Cardiac muscle cell (in vitro differentiated cells and primary cell): ENCODE measurements around the gene PAPPA2. TPM values are rescaled to one million over a fixed set of nuclear protein-coding genes. Genes with fewer than 3 reads are reported as not detected.

Experiments
- DNase-seq, 2 donors: peaks; one replicate each; pipeline versions ENCODE4 v3.0.0 to v3.0.0-alpha.2; 2010 to 2017; ENCODE audit warnings: low read depth in 1 of 2, low spot score in 1 of 2
- H3K27ac ChIP-seq: fragments of 200-600 bp; sonication (generic); 2 replicates; pipeline ENCODE4 v1.5.1; 2016
- H3K27me3 ChIP-seq: fragments of 200-600 bp; sonication (generic); 2 replicates; pipeline ENCODE4 v1.6.0; 2016; ENCODE audit warnings: control low read depth
- H3K36me3 ChIP-seq: fragments of 200-600 bp; sonication (generic); 2 replicates; pipeline ENCODE4 v1.5.1; 2016; ENCODE audit warnings: control low read depth
- H3K4me1 ChIP-seq: fragments of 200-600 bp; sonication (generic); 2 replicates; pipeline ENCODE4 v1.8.1; 2017; ENCODE audit warnings: low read depth, mild to moderate bottlenecking, mixed run types
- H3K4me3 ChIP-seq: fragments of 200-600 bp; sonication (generic); 2 replicates; pipeline ENCODE4 v1.5.1; 2016; ENCODE audit warnings: mild to moderate bottlenecking
- H3K9me3 ChIP-seq: fragments of 200-600 bp; sonication (generic); 2 replicates; pipeline ENCODE4 v1.5.1; 2017; ENCODE audit warnings: low read depth, mild to moderate bottlenecking, control low read depth
- CTCF ChIP-seq: IDR thresholded peaks from 2 replicates; pipeline ENCODE4 v1.5.1; 2012; ENCODE audit warnings: low read depth, mild to moderate bottlenecking, low read length
- polyA plus RNA-seq: library from polyadenylated mRNA; unstranded; fragments of >200 nt; fragmentation: Nextera tagmentation; extraction: Ambion mirVana; gene quantifications from 2 replicates; pipeline ENCODE4 v1.2.1, GENCODE V29; 2016
- total RNA-seq: library from RNA; depleted of rRNA; stranded (reverse); fragments of >200 nt; gene quantifications from 2 replicates; pipeline ENCODE4 v1.2.3, GENCODE V29; 2016

PAPPA2 gene
- total and polyA plus RNA-seq, 2 experiments from 2014 or later = 1.2 to 2.9 TPM

- Histone ChIP-seq H3K4me3 (no peak overlapping the region), H3K27ac (no peak overlapping the region)
Measured at GRCh38 chr1:176717066-176717750, 254.2 kb downstream of the PAPPA2 start.

GRCh38 chr1:176719447-176719846, 256.5 kb downstream of the PAPPA2 start:
- no peak for TF ChIP-seq CTCF
- Histone ChIP-seq H3K4me1 (peaks cover 4% of the 10 kb centered on the region), H3K27ac (no peak overlapping the region), H3K27me3 (no peaks in the 10 kb centered on the region), H3K9me3 (no peaks in the 10 kb centered on the region), H3K4me3 (no peak overlapping the region), H3K36me3 (no peaks in the 10 kb centered on the region)
- DNase-seq = no peak

More at GRCh38 chr1:176717066-176717750, 254.2 kb downstream of the PAPPA2 start:
- H3K9me3 ChIP-seq = no peaks in the 10 kb centered on the region
- H3K4me1 ChIP-seq = peaks cover 4% of the 10 kb centered on the region
- H3K27me3 ChIP-seq = no peaks in the 10 kb centered on the region
- H3K36me3 ChIP-seq = no peaks in the 10 kb centered on the region
- TF ChIP-seq CTCF = no peak
- no peak for DNase-seq

- Histone ChIP-seq H3K27me3 (no peaks in the 10 kb centered on the region), H3K9me3 (no peaks in the 10 kb centered on the region), H3K36me3 (no peaks in the 10 kb centered on the region), H3K4me3 (no peak overlapping the region), H3K27ac (no peak overlapping the region), H3K4me1 (peaks cover 4% of the 10 kb centered on the region)
- TF ChIP-seq CTCF = no peak
- no peak for DNase-seq
Measured at GRCh38 chr1:176720838-176721237, 257.9 kb downstream of the PAPPA2 start.

GRCh38 chr1:176733661-176734060, 270.7 kb downstream of the PAPPA2 start:
- Histone ChIP-seq H3K27ac (no peak overlapping the region), H3K9me3 (no peaks in the 10 kb centered on the region), H3K27me3 (no peaks in the 10 kb centered on the region), H3K4me3 (no peak overlapping the region), H3K36me3 (no peaks in the 10 kb centered on the region), H3K4me1 (no peaks in the 10 kb centered on the region)
- DNase-seq = no peak
- no peak for TF ChIP-seq CTCF

GRCh38 chr1:176735201-176735600, 272.2 kb downstream of the PAPPA2 start:
- no peak for DNase-seq
- no peak for TF ChIP-seq CTCF
- H3K4me1 ChIP-seq = no peaks in the 10 kb centered on the region
- no peaks in the 10 kb centered on the region for H3K36me3 ChIP-seq
- H3K9me3 ChIP-seq = no peaks in the 10 kb centered on the region
- no peaks in the 10 kb centered on the region for H3K27me3 ChIP-seq
- H3K27ac ChIP-seq = no peak overlapping the region
- no peak overlapping the region for H3K4me3 ChIP-seq
